ENCODE data around the gene OS9. TPM values are rescaled to one million over a fixed set of nuclear protein-coding genes. Genes with fewer than 3 reads are reported as not detected.

Gene OS9
- total and polyA plus RNA-seq, 2 of the 4 experiments (the other 2 are of a cell fraction), result 159 to 272 TPM

DNA sequence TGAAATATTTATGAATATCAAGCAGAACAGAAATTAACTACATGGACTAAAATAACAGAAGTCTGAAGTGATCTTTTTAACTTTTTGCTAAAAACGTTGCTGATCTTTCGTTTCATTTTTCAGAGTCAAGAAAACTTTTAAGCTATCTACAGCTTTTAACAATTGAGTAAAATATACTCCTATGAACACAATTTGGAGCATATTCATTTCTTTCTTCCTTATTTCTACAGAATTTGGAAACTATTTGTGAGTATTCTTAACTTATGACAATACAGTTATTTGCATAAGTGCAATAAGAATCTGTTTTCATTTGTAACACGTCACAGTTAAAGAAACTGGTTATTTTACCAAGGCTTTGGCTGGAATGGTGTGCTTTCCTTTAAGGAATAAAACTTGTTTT, 39.9 kb upstream of the OS9 start:
- Histone ChIP-seq H4K8ac (ENCODE audit: low read depth in 2 of 2, low read length in 2 of 2) (no peak overlapping the region), H2AFZ (replicated peaks; ENCODE audit: low read length, poor library complexity) (no peak overlapping the region), H4K5ac (ENCODE audit: low read depth, low read length) (no peak overlapping the region), H3K9me1 (ENCODE audit: insufficient read depth, low read length) (no peaks in the 10 kb centered on the region), H3K4me3 (ENCODE audit: insufficient read depth, low read depth, low read length) (no peak overlapping the region), H4K20me1 (ENCODE audit: insufficient read depth, low read length) (no peaks in the 10 kb centered on the region), H3K14ac (replicated peaks; ENCODE audit: low read depth, low read length) (no peak overlapping the region), H3K9me3 (ENCODE audit: control insufficient read depth, insufficient read depth, low read length) (no peaks in the 10 kb centered on the region), H2BK120ac (ENCODE audit: low read depth, low read length) (no peak overlapping the region), H3K27ac (ENCODE audit: insufficient read depth, low read length) (no peak overlapping the region), H4K91ac (ENCODE audit: insufficient read depth, low read depth, low read length) (no peak overlapping the region), H3K27me3 (ENCODE audit: control insufficient read depth, insufficient read depth, low read length) (peaks cover 5% of the 10 kb centered on the region; the same call in 1 of the 2 replicates), H2BK20ac (ENCODE audit: low read depth, low read length) (no peak overlapping the region), H3K9ac (ENCODE audit: low read depth, low read length) (no peak overlapping the region), H3K18ac (ENCODE audit: low read depth, low read length) (no peak overlapping the region), H3K4ac (ENCODE audit: low read depth, low read length) (no peak overlapping the region), H2BK5ac (ENCODE audit: low read depth, low read length, poor library complexity, severe bottlenecking) (no peak overlapping the region), H2BK15ac (ENCODE audit: low read depth, low read length) (no peak overlapping the region), H3K36me3 (ENCODE audit: control insufficient read depth, insufficient read depth, low read length) (no peaks in the 10 kb centered on the region), H3K23ac (ENCODE audit: low read depth, low read length) (no peak overlapping the region), H3K4me1 (ENCODE audit: control insufficient read depth, insufficient read depth, low read length) (no peaks in the 10 kb centered on the region), H3K4me2 (ENCODE audit: low read depth, low read length) (no peak overlapping the region), H2AK5ac (ENCODE audit: low read depth, low read length) (no peak overlapping the region), H2AK9ac (replicated peaks; ENCODE audit: low read depth, low read length, poor library complexity) (no peak overlapping the region), H3K79me1 (ENCODE audit: low read depth in 1 of 2, low read length in 2 of 2) (no peaks in the 10 kb centered on the region), H3K56ac (ENCODE audit: extremely low read depth, insufficient read depth, low read length) (no peak overlapping the region)
- DNase-seq (no peak), ATAC-seq (ENCODE audit: low read depth) (no peak)
- POLR2A ChIA-PET (ENCODE audit: unreplicated experiment), result no interaction called here
- intact Hi-C loops (cut with micrococcal nuclease) (no loop called here), in situ Hi-C loops (cut with MboI; ENCODE audit: low sequenced_read_pairs) (no loop called here), dilution Hi-C loops (cut with HindIII; ENCODE audit: low sequenced_read_pairs, unreplicated experiment) (loop anchor here (25.0 kb wide), 1 partner anchor 92 kb away; the partner anchor contains the start of gene KIF5A)
- BruUV-seq (replicated peaks), result no TSS peak
- CTCF ChIA-PET, result no interaction called here
- WGBS, 2 experiments (ENCODE audit: extremely low coverage in 2 of 2, insufficient read length in 1 of 2), result no CpG with 5 or more reads among the region's 3 CpGs
- TF ChIP-seq SMC3 (IDR thresholded peaks at IDR 0.05; ENCODE audit: low read depth, low read length) (no peak), CTCF (conservative IDR thresholded peaks at IDR 0.05; ENCODE audit: low read depth, low read length) (no peak), FOS (IDR thresholded peaks at IDR 0.05; ENCODE audit: low read depth, low read length) (no peak), MAZ (IDR thresholded peaks at IDR 0.05; ENCODE audit: borderline replicate concordance, low read depth, low read length) (no peak), RFX5 (IDR thresholded peaks at IDR 0.05; ENCODE audit: low read depth, low read length) (no peak), RAD21 (IDR thresholded peaks at IDR 0.05; ENCODE audit: low read length) (no peak), CEBPB (IDR thresholded peaks at IDR 0.05; ENCODE audit: low read depth, low read length) (no peak), ELK1 (IDR thresholded peaks at IDR 0.05; ENCODE audit: borderline replicate concordance, low read depth, low read length) (no peak), MXI1 (IDR thresholded peaks at IDR 0.05; ENCODE audit: borderline replicate concordance, low read depth, low read length) (no peak), RCOR1 (IDR thresholded peaks at IDR 0.05; ENCODE audit: insufficient replicate concordance, low read length) (no peak), NFE2L2 (IDR thresholded peaks at IDR 0.05; ENCODE audit: low read depth, low read length) (no peak), POLR2A (IDR thresholded peaks at IDR 0.05; ENCODE audit: low read depth, low read length) (no peak)
- TF ChIP-seq, protein P1, sequence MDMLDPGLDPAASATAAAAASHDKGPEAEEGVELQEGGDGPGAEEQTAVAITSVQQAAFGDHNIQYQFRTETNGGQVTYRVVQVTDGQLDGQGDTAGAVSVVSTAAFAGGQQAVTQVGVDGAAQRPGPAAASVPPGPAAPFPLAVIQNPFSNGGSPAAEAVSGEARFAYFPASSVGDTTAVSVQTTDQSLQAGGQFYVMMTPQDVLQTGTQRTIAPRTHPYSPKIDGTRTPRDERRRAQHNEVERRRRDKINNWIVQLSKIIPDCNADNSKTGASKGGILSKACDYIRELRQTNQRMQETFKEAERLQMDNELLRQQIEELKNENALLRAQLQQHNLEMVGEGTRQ (IDR thresholded peaks at IDR 0.05; ENCODE audit: low read depth, low read length), result no peak

Measured in IMR-90 (cell line).